ENCODE results near the gene ZNF85. TPM values are rescaled to one million over a fixed set of nuclear protein-coding genes. Genes with fewer than 3 reads are reported as not detected.
"Not testable (repeated sequence)": the region's sequence is repeated elsewhere in the genome, so short reads cannot be mapped to it uniquely, and the experiment has no call there.

ZNF85 gene
- 18.7 TPM for polyA plus RNA-seq (2012; ENCODE audit: missing spikeins)

GRCh38 chr19:20923077-20923871 lies at the start of gene ZNF85:
Gene ZNF85 (plus strand): TSS chr19:20923251. CDS start chr19:20923401, 150 bp downstream.
- DNase-seq (ENCODE audit: insufficient read length) (peak; percentile 25), FAIRE-seq (peak; percentile 77)
- TF ChIP-seq TAF1 (IDR thresholded peaks at IDR 0.05; ENCODE audit: borderline replicate concordance, low read depth, low read length) = 0 out of 2 replicates have a peak, but pooled peaks have one; percentile 10
- peak; percentile 79 for TF ChIP-seq POLR2A (IDR thresholded peaks at IDR 0.05; ENCODE audit: low read depth, low read length)
- TF ChIP-seq POLR2AphosphoS5 (IDR thresholded peaks at IDR 0.05; ENCODE audit: low read depth, low read length) = peak; percentile 63; the same call in 1 of the 2 replicates

GRCh38 chr19:20879501-20879900 lies 43.5 kb upstream of the ZNF85 start:
- TF ChIP-seq POLR2A (IDR thresholded peaks at IDR 0.05; ENCODE audit: low read depth, low read length) (no peak), TAF1 (IDR thresholded peaks at IDR 0.05; ENCODE audit: borderline replicate concordance, low read depth, low read length) (no peak), POLR2AphosphoS5 (IDR thresholded peaks at IDR 0.05; ENCODE audit: low read depth, low read length) (no peak)
- DNase-seq (ENCODE audit: insufficient read length) (no peak), FAIRE-seq (no peak)

GRCh38 chr19:20912973-20913372 lies 10.1 kb upstream of the ZNF85 start:
- no peak for TF ChIP-seq TAF1 (IDR thresholded peaks at IDR 0.05; ENCODE audit: borderline replicate concordance, low read depth, low read length)
- no peak for TF ChIP-seq POLR2AphosphoS5 (IDR thresholded peaks at IDR 0.05; ENCODE audit: low read depth, low read length)
- TF ChIP-seq POLR2A (IDR thresholded peaks at IDR 0.05; ENCODE audit: low read depth, low read length) = no peak
- FAIRE-seq = no peak

GRCh38 chr19:20925481-20925880 lies 2.4 kb downstream of the ZNF85 start:
- DNase-seq (ENCODE audit: insufficient read length) (no peak), FAIRE-seq (no peak)
- TF ChIP-seq TAF1 (IDR thresholded peaks at IDR 0.05; ENCODE audit: borderline replicate concordance, low read depth, low read length) (no peak), POLR2A (IDR thresholded peaks at IDR 0.05; ENCODE audit: low read depth, low read length) (no peak), POLR2AphosphoS5 (IDR thresholded peaks at IDR 0.05; ENCODE audit: low read depth, low read length) (no peak)

More at GRCh38 chr19:20912973-20913372, 10.1 kb upstream of the ZNF85 start:
- no peak for DNase-seq (ENCODE audit: insufficient read length)

- no peak for FAIRE-seq
- DNase-seq (ENCODE audit: insufficient read length) = no peak
- TF ChIP-seq TAF1 (IDR thresholded peaks at IDR 0.05; ENCODE audit: borderline replicate concordance, low read depth, low read length) (no peak), POLR2A (IDR thresholded peaks at IDR 0.05; ENCODE audit: low read depth, low read length) (no peak), POLR2AphosphoS5 (IDR thresholded peaks at IDR 0.05; ENCODE audit: low read depth, low read length) (no peak)
Observed at GRCh38 chr19:20926796-20927195, 3.7 kb downstream of the ZNF85 start.

- FAIRE-seq (no peak), DNase-seq (ENCODE audit: insufficient read length) (no peak)
- TF ChIP-seq POLR2A (IDR thresholded peaks at IDR 0.05; ENCODE audit: low read depth, low read length) (no peak), TAF1 (IDR thresholded peaks at IDR 0.05; ENCODE audit: borderline replicate concordance, low read depth, low read length) (no peak), POLR2AphosphoS5 (IDR thresholded peaks at IDR 0.05; ENCODE audit: low read depth, low read length) (no peak)
Observed at GRCh38 chr19:20928371-20928770, 5.3 kb downstream of the ZNF85 start.

GRCh38 chr19:20936322-20936947 lies 13.4 kb downstream of the ZNF85 start:
- not testable (repeated sequence) for DNase-seq (ENCODE audit: insufficient read length); FAIRE-seq

- not testable (repeated sequence) for FAIRE-seq; DNase-seq (ENCODE audit: insufficient read length)
Observed at GRCh38 chr19:20952561-20953095, 29.6 kb downstream of the ZNF85 start.

- DNase-seq (ENCODE audit: insufficient read length) (no peak), FAIRE-seq (no peak)
- TF ChIP-seq POLR2AphosphoS5 (IDR thresholded peaks at IDR 0.05; ENCODE audit: low read depth, low read length) = no peak
- no peak for TF ChIP-seq TAF1 (IDR thresholded peaks at IDR 0.05; ENCODE audit: borderline replicate concordance, low read depth, low read length)
- no peak for TF ChIP-seq POLR2A (IDR thresholded peaks at IDR 0.05; ENCODE audit: low read depth, low read length)
Observed at GRCh38 chr19:20964798-20965197, 41.7 kb downstream of the ZNF85 start.

- DNase-seq (ENCODE audit: insufficient read length) = no peak
- no peak for TF ChIP-seq POLR2A (IDR thresholded peaks at IDR 0.05; ENCODE audit: low read depth, low read length)
- no peak for TF ChIP-seq POLR2AphosphoS5 (IDR thresholded peaks at IDR 0.05; ENCODE audit: low read depth, low read length)
- TF ChIP-seq TAF1 (IDR thresholded peaks at IDR 0.05; ENCODE audit: borderline replicate concordance, low read depth, low read length) = no peak
- FAIRE-seq = no peak
Observed at GRCh38 chr19:20968092-20968491, 45.0 kb downstream of the ZNF85 start.

- DNase-seq (ENCODE audit: insufficient read length) (no peak), FAIRE-seq (no peak)
- no peak for TF ChIP-seq POLR2AphosphoS5 (IDR thresholded peaks at IDR 0.05; ENCODE audit: low read depth, low read length)
- no peak for TF ChIP-seq TAF1 (IDR thresholded peaks at IDR 0.05; ENCODE audit: borderline replicate concordance, low read depth, low read length)
- TF ChIP-seq POLR2A (IDR thresholded peaks at IDR 0.05; ENCODE audit: low read depth, low read length) = no peak
Observed at GRCh38 chr19:20969498-20969897, 46.4 kb downstream of the ZNF85 start.

GRCh38 chr19:20969898-20970297 lies 46.8 kb downstream of the ZNF85 start:
- DNase-seq (ENCODE audit: insufficient read length) = no peak
- no peak for FAIRE-seq
- no peak for TF ChIP-seq POLR2AphosphoS5 (IDR thresholded peaks at IDR 0.05; ENCODE audit: low read depth, low read length)
- TF ChIP-seq POLR2A (IDR thresholded peaks at IDR 0.05; ENCODE audit: low read depth, low read length) = no peak
- no peak for TF ChIP-seq TAF1 (IDR thresholded peaks at IDR 0.05; ENCODE audit: borderline replicate concordance, low read depth, low read length)

- DNase-seq (ENCODE audit: insufficient read length); FAIRE-seq: not testable (repeated sequence)
Observed at GRCh38 chr19:20992788-20993187, 69.7 kb downstream of the ZNF85 start.

Measured in GM12892 (cell line).